H9 (cell line): ENCODE data around the gene BIK. TPM values are rescaled to one million over a fixed set of nuclear protein-coding genes. Genes with fewer than 3 reads are reported as not detected.

Source experiments
- DNase-seq: peaks from one replicate; pipeline ENCODE4 v3.0.0-alpha.2; 2017
- H2AFZ ChIP-seq: one replicate; pipeline ENCODE4 v1.6.1; 2013; ENCODE audit warnings: mild to moderate bottlenecking, low read length, control low read depth, moderate library complexity
- H2AK5ac ChIP-seq: 2 replicates; pipeline ENCODE4 v1.6.1; 2013; ENCODE audit warnings: low read length, control low read depth, mixed read lengths; ENCODE audit not compliant: insufficient read length
- H2BK120ac ChIP-seq: one replicate; pipeline ENCODE4 v1.6.1; 2013; ENCODE audit warnings: low read depth, mild to moderate bottlenecking, low read length, control low read depth, inconsistent platforms; ENCODE audit not compliant: poor library complexity, severe bottlenecking
- H2BK12ac ChIP-seq: 2 replicates; pipeline ENCODE4 v1.6.1; 2013; ENCODE audit warnings: low read length, control low read depth, mixed read lengths, low read depth; ENCODE audit not compliant: insufficient read length
- H2BK15ac ChIP-seq: 2 replicates; pipeline ENCODE4 v1.6.1; 2013; ENCODE audit warnings: low read depth, low read length, control low read depth
- H2BK20ac ChIP-seq: one replicate; pipeline ENCODE4 v1.6.1; 2013; ENCODE audit warnings: low read depth, mild to moderate bottlenecking, low read length, control low read depth, inconsistent platforms; ENCODE audit not compliant: poor library complexity, severe bottlenecking
- H2BK5ac ChIP-seq: 2 replicates; pipeline ENCODE4 v1.6.1; 2013; ENCODE audit warnings: low read length, control low read depth, mixed read lengths; ENCODE audit not compliant: insufficient read length
- H3K14ac ChIP-seq: 2 replicates; pipeline ENCODE4 v1.6.1; 2013; ENCODE audit warnings: low read length, control low read depth; ENCODE audit not compliant: insufficient read depth
- H3K18ac ChIP-seq: 2 replicates; pipeline ENCODE4 v1.6.1; 2013; ENCODE audit warnings: low read depth, mild to moderate bottlenecking, mixed read lengths, low read length, control low read depth; ENCODE audit not compliant: insufficient read length
- H3K23ac ChIP-seq: 2 replicates; pipeline ENCODE4 v1.6.1; 2013; ENCODE audit warnings: low read length, control low read depth, mixed read lengths, low read depth; ENCODE audit not compliant: insufficient read length
- H3K23me2 ChIP-seq: 2 replicates; pipeline ENCODE4 v1.6.1; 2013; ENCODE audit warnings: low read depth, mild to moderate bottlenecking, mixed read lengths, low read length, control low read depth; ENCODE audit not compliant: insufficient read length, poor library complexity, severe bottlenecking
- H3K27ac ChIP-seq: 2 replicates; pipeline ENCODE4 v1.5.1; 2013; ENCODE audit warnings: low read length, control low read depth, mixed read lengths, low read depth; ENCODE audit not compliant: insufficient read length
- H3K27me3 ChIP-seq: 2 replicates; pipeline ENCODE4 v1.6.1; 2013; ENCODE audit warnings: low read length, control low read depth, inconsistent platforms; ENCODE audit not compliant: insufficient read depth
- H3K4ac ChIP-seq: 2 replicates; pipeline ENCODE4 v1.6.1; 2013; ENCODE audit warnings: low read depth, mild to moderate bottlenecking, control low read depth, inconsistent platforms, low read length, moderate library complexity
- H3K4me1 ChIP-seq: 2 replicates; pipeline ENCODE4 v1.6.1; 2013; ENCODE audit warnings: low read length, control low read depth, inconsistent platforms; ENCODE audit not compliant: insufficient read depth
- H3K4me2 ChIP-seq: 2 replicates; pipeline ENCODE4 v1.6.1; 2013; ENCODE audit warnings: low read length, control low read depth, mixed read lengths; ENCODE audit not compliant: insufficient read length, insufficient read depth
- H3K56ac ChIP-seq: 2 replicates; pipeline ENCODE4 v1.6.1; 2013; ENCODE audit warnings: low read depth, mild to moderate bottlenecking, mixed read lengths, low read length, control low read depth; ENCODE audit not compliant: insufficient read length
- H3K79me1 ChIP-seq: 2 replicates; pipeline ENCODE4 v1.6.1; 2013; ENCODE audit warnings: low read depth, mild to moderate bottlenecking, moderate library complexity, low read length, control low read depth, inconsistent platforms; ENCODE audit not compliant: insufficient read depth, poor library complexity, severe bottlenecking
- H3K79me2 ChIP-seq: 2 replicates; pipeline ENCODE4 v1.6.1; 2013; ENCODE audit warnings: low read length, control low read depth, inconsistent platforms; ENCODE audit not compliant: insufficient read depth
- H3K9ac ChIP-seq: 2 replicates; pipeline ENCODE4 v1.6.1; 2013; ENCODE audit warnings: low read length, control low read depth, mixed read lengths; ENCODE audit not compliant: insufficient read length; ENCODE audit errors: extremely low read depth
- H3K9me3 ChIP-seq: one replicate; pipeline ENCODE4 v1.6.1; 2013; ENCODE audit warnings: low read depth, low read length, inconsistent platforms; ENCODE audit not compliant: control insufficient read depth
- H3T11ph ChIP-seq: one replicate; pipeline ENCODE4 v1.6.1; 2013; ENCODE audit warnings: mild to moderate bottlenecking, low read length, control low read depth, inconsistent platforms
- H4K20me1 ChIP-seq: one replicate; pipeline ENCODE4 v1.6.1; 2013; ENCODE audit not compliant: control insufficient read depth, insufficient read length, insufficient read depth
- H4K5ac ChIP-seq: 2 replicates; pipeline ENCODE4 v1.6.1; 2013; ENCODE audit warnings: low read depth, mild to moderate bottlenecking, mixed read lengths, low read length, control low read depth; ENCODE audit not compliant: insufficient read length
- H4K8ac ChIP-seq: replicated peaks from 2 replicates; pipeline ENCODE4 v1.6.1; 2013; ENCODE audit warnings: low read length, control low read depth, mixed read lengths, low read depth; ENCODE audit not compliant: insufficient read length
- H4K91ac ChIP-seq: 2 replicates; pipeline ENCODE4 v1.6.1; 2013; ENCODE audit warnings: low read depth, mild to moderate bottlenecking, moderate library complexity, mixed read lengths, low read length, control low read depth; ENCODE audit not compliant: insufficient read length
- H3K27ac Mint-ChIP-seq, 3 experiments: 2 replicates in 2 of 3; 3 replicates in 1 of 3; pipeline ENCODE4 v1.8.0; 2020 to 2021; ENCODE audit warnings: mixed read lengths in 3 of 3, mild to moderate bottlenecking in 1 of 3, moderate library complexity in 1 of 3
- H3K27me3 Mint-ChIP-seq: 2 replicates; pipeline ENCODE4 v1.8.0; 2021; ENCODE audit warnings: low read depth, mild to moderate bottlenecking, moderate library complexity, mixed read lengths
- H3K36me3 Mint-ChIP-seq, 3 experiments: 2 replicates in 2 of 3; 3 replicates in 1 of 3; pipeline ENCODE4 v1.8.0; 2020 to 2021; ENCODE audit warnings: low read depth in 3 of 3, mixed read lengths in 3 of 3; ENCODE audit not compliant: insufficient read depth in 1 of 3
- H3K4me1 Mint-ChIP-seq, 2 experiments: 2 replicates each; pipeline ENCODE4 v1.8.0; 2020; ENCODE audit warnings: mixed read lengths in 2 of 2
- H3K4me3 Mint-ChIP-seq, 2 experiments: 2 replicates in 1 of 2; 3 replicates in 1 of 2; pipeline ENCODE4 v1.8.0; 2020 to 2021; ENCODE audit warnings: mild to moderate bottlenecking in 2 of 2, mixed read lengths in 2 of 2, moderate library complexity in 1 of 2
- H3K9me3 Mint-ChIP-seq, 2 experiments: 2 replicates in 1 of 2; 3 replicates in 1 of 2; pipeline ENCODE4 v1.8.0; 2020; ENCODE audit warnings: mild to moderate bottlenecking in 2 of 2, mixed read lengths in 2 of 2, moderate library complexity in 1 of 2
- WGBS: extraction: QIAGEN DNeasy Blood & Tissue Kit; methylation state at CpG from one replicate; pipeline ENCODE4 v1.1.7; 2013; ENCODE audit warnings: missing lambda C conversion rate, low lambda C conversion rate, mixed read lengths; ENCODE audit not compliant: insufficient read length; ENCODE audit errors: extremely low coverage; 5-methylcytosine and 5-hydroxymethylcytosine counted together
- total RNA-seq: library from RNA; stranded (reverse); gene quantifications from 2 replicates; pipeline ENCODE4 v1.2.1, GENCODE V29; 2021
- TF ChIP-seq, protein P1 (sequence below): fragments of 200-600 bp; sonication (generic); conservative IDR thresholded peaks from 3 replicates; pipeline ENCODE4 v1.8.0; 2021; ENCODE audit warnings: antibody characterized with exemption, mild to moderate bottlenecking

BIK gene
- total RNA-seq, 1 experiment from 2014 or later: 8.3 TPM

DNA sequence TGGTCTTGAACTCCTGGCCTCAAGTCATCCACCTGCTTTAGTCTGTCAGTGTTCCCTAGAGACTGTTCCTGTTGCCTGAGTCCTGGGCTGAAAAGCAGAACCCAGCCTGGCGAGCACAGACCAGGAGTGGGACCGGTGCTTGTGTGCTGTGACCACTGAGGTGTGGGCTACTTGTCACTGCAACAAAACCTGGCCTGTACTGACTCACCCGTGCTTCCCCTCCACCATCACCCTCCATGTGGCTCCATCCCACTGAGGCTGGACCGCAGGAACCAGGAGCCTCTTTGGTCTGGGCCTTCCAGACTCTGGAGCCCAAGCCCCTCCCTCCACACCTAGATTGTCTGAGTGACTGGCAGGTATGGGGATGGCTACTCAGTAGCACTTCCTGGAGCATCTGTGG lies 24.0 kb downstream of the BIK start:
- Histone ChIP-seq H3K23me2 (no peaks in the 10 kb centered on the region), H3K23ac (no peak overlapping the region), H4K8ac (no peak overlapping the region), H4K5ac (no peak overlapping the region), H3K4me2 (no peak overlapping the region), H4K20me1 (no peaks in the 10 kb centered on the region), H3K56ac (no peak overlapping the region), H3K79me1 (no peaks in the 10 kb centered on the region), H3K27ac (no peak overlapping the region), H3K9me3 (no peaks in the 10 kb centered on the region), H2BK15ac (no peak overlapping the region), H3K27me3 (no peaks in the 10 kb centered on the region), H3K14ac (no peak overlapping the region), H3T11ph (no peak overlapping the region), H2AFZ (no peak overlapping the region), H4K91ac (no peak overlapping the region), H2BK20ac (no peak overlapping the region), H2BK120ac (no peak overlapping the region), H3K4me1 (no peaks in the 10 kb centered on the region), H3K79me2 (no peaks in the 10 kb centered on the region), H3K9ac (no peak overlapping the region), H3K18ac (no peak overlapping the region), H2BK5ac (no peak overlapping the region), H2AK5ac (no peak overlapping the region), H2BK12ac (no peak overlapping the region), H3K4ac (no peak overlapping the region)
- Mint-ChIP-seq H3K27me3 (no peaks in the 10 kb centered on the region), H3K27ac (no peak overlapping the region), H3K4me1 (peaks cover 0 to 3% of the 10 kb centered on the region in 2 experiments; a peak in 2 of 4 replicates), H3K4me3 (no peak overlapping the region), H3K9me3 (no peaks in the 10 kb centered on the region), H3K36me3 (peaks cover 15 to 70% (median 63%) of the 10 kb centered on the region in 3 experiments; a peak in 6 of 7 replicates)
- WGBS: no CpG with 5 or more reads among the region's 4 CpGs
- TF ChIP-seq, protein P1, sequence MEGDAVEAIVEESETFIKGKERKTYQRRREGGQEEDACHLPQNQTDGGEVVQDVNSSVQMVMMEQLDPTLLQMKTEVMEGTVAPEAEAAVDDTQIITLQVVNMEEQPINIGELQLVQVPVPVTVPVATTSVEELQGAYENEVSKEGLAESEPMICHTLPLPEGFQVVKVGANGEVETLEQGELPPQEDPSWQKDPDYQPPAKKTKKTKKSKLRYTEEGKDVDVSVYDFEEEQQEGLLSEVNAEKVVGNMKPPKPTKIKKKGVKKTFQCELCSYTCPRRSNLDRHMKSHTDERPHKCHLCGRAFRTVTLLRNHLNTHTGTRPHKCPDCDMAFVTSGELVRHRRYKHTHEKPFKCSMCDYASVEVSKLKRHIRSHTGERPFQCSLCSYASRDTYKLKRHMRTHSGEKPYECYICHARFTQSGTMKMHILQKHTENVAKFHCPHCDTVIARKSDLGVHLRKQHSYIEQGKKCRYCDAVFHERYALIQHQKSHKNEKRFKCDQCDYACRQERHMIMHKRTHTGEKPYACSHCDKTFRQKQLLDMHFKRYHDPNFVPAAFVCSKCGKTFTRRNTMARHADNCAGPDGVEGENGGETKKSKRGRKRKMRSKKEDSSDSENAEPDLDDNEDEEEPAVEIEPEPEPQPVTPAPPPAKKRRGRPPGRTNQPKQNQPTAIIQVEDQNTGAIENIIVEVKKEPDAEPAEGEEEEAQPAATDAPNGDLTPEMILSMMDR: no peak
- DNase-seq: no peak
